Liver (tissue), 9 donors: Measurements from ENCODE around the gene SP3. TPM values are rescaled to one million over a fixed set of nuclear protein-coding genes. Genes with fewer than 3 reads are reported as not detected.

Experiments used
- DNase-seq: peaks from one replicate; pipeline ENCODE4 v3.0.0-alpha.2; 2017; ENCODE audit warnings: low spot score
- H3K27ac ChIP-seq, 2 donors: one replicate each; pipeline ENCODE4 v1.7.0; 2013; ENCODE audit warnings: inconsistent platforms in 2 of 2, low read length in 2 of 2, control low read depth in 1 of 2, low read depth in 1 of 2, mild to moderate bottlenecking in 1 of 2
- H3K27me3 ChIP-seq, 4 donors: one replicate each; pipeline versions ENCODE4 v1.6.1 to v1.7.0; 2013; ENCODE audit warnings: low read length in 3 of 4, inconsistent platforms in 1 of 4, mild to moderate bottlenecking in 1 of 4, moderate library complexity in 1 of 4; ENCODE audit not compliant: control insufficient read depth in 4 of 4, insufficient read depth in 4 of 4
- H3K36me3 ChIP-seq, 4 donors: one replicate each; pipeline versions ENCODE4 v1.6.1 to v1.7.0; 2013; ENCODE audit warnings: low read length in 3 of 4, mild to moderate bottlenecking in 3 of 4, low read depth in 1 of 4, moderate library complexity in 1 of 4; ENCODE audit not compliant: control insufficient read depth in 4 of 4, insufficient read depth in 3 of 4
- H3K4me1 ChIP-seq, 4 donors: one replicate each; pipeline versions ENCODE4 v1.6.1 to v1.7.0; 2013; ENCODE audit warnings: low read length in 3 of 4, mild to moderate bottlenecking in 3 of 4, moderate library complexity in 1 of 4; ENCODE audit not compliant: control insufficient read depth in 4 of 4, insufficient read depth in 4 of 4
- H3K4me3 ChIP-seq, 3 donors: one replicate each; pipeline versions ENCODE4 v1.6.1 to v1.7.0; 2013; ENCODE audit warnings: low read length in 3 of 3, control low read depth in 1 of 3, low read depth in 1 of 3, mild to moderate bottlenecking in 1 of 3
- H3K9ac ChIP-seq, 2 donors: one replicate each; pipeline ENCODE4 v1.7.0; 2013; ENCODE audit warnings: low read length in 2 of 2, mild to moderate bottlenecking in 2 of 2, moderate library complexity in 2 of 2, control low read depth in 1 of 2, low read depth in 1 of 2
- H3K9me3 ChIP-seq, 4 donors: one replicate each; pipeline versions ENCODE4 v1.6.1 to v1.7.0; 2013; ENCODE audit warnings: low read length in 3 of 4; ENCODE audit not compliant: control insufficient read depth in 4 of 4
- EGR1 ChIP-seq, 2 donors: IDR thresholded peaks; 2 replicates each; pipeline ENCODE4 v1.6.1; 2016 to 2018; ENCODE audit warnings: antibody characterized with exemption in 2 of 2, low read depth in 2 of 2
- FOXA1 ChIP-seq: IDR thresholded peaks from 2 replicates; pipeline ENCODE4 v1.6.1; 2016; ENCODE audit warnings: antibody characterized with exemption
- FOXA2 ChIP-seq: IDR thresholded peaks from 2 replicates; pipeline ENCODE4 v1.6.1; 2016; ENCODE audit warnings: antibody characterized with exemption
- GABPA ChIP-seq, 2 donors: IDR thresholded peaks in 1 of 2; conservative IDR thresholded peaks in 1 of 2; 2 replicates each; pipeline ENCODE4 v1.6.1; 2016; ENCODE audit warnings: antibody characterized with exemption in 2 of 2, mild to moderate bottlenecking in 1 of 2, moderate library complexity in 1 of 2
- HNF4A ChIP-seq, 2 donors: conservative IDR thresholded peaks; 2 replicates each; pipeline ENCODE4 v1.6.1; 2016; ENCODE audit warnings: antibody characterized with exemption in 2 of 2, mild to moderate bottlenecking in 2 of 2
- HNF4G ChIP-seq: IDR thresholded peaks from 2 replicates; pipeline ENCODE4 v1.6.1; 2016; ENCODE audit warnings: antibody characterized with exemption
- JUND ChIP-seq, 2 donors: IDR thresholded peaks; 2 replicates each; pipeline ENCODE4 v1.6.1; 2016; ENCODE audit warnings: antibody characterized with exemption in 2 of 2
- RAD21 ChIP-seq, 2 donors: IDR thresholded peaks; 2 replicates each; pipeline ENCODE4 v1.6.1; 2016; ENCODE audit warnings: antibody characterized with exemption in 2 of 2, mild to moderate bottlenecking in 2 of 2
- RXRA ChIP-seq, 2 donors: IDR thresholded peaks; 2 replicates each; pipeline ENCODE4 v1.6.1; 2017 to 2018; ENCODE audit warnings: antibody characterized with exemption in 2 of 2, mild to moderate bottlenecking in 1 of 2
- SP1 ChIP-seq: IDR thresholded peaks from 2 replicates; pipeline ENCODE4 v1.6.1; 2018; ENCODE audit warnings: antibody characterized with exemption, mild to moderate bottlenecking
- TAF1 ChIP-seq: conservative IDR thresholded peaks from 2 replicates; pipeline ENCODE4 v1.6.1; 2016; ENCODE audit warnings: antibody characterized with exemption, mild to moderate bottlenecking
- YY1 ChIP-seq: IDR thresholded peaks from 2 replicates; pipeline ENCODE4 v1.6.1; 2016; ENCODE audit warnings: antibody characterized with exemption, mild to moderate bottlenecking
- WGBS: extraction: QIAGEN DNeasy Blood & Tissue Kit; methylation state at CpG from one replicate; pipeline ENCODE4 v1.1.7; 2013; 5-methylcytosine and 5-hydroxymethylcytosine counted together
- polyA plus RNA-seq, 2 donors: library from polyadenylated mRNA; stranded (reverse) in 1 of 2; unstranded in 1 of 2; fragments of 200-250 nt in 1 of 2; fragments of >200 nt in 1 of 2; fragmentation: Nextera tagmentation in 1 of 2; extraction: Ambion mirVana in 1 of 2; gene quantifications; one replicate each; pipeline versions ENCODE4 v1.2.1 to v1.2.3, GENCODE V29; 2013 to 2015
- total RNA-seq, 2 donors: library from RNA; depleted of rRNA; stranded (reverse); fragments of >200 nt; gene quantifications; one replicate each; pipeline ENCODE4 v1.2.3, GENCODE V29; 2014
- TF ChIP-seq, protein P1 (sequence below): IDR thresholded peaks from 2 replicates; pipeline ENCODE4 v1.6.1; 2016; ENCODE audit warnings: antibody characterized with exemption
- TF ChIP-seq, protein P2 (sequence below): IDR thresholded peaks from 2 replicates; pipeline ENCODE4 v1.6.1; 2016; ENCODE audit warnings: antibody characterized with exemption
- TF ChIP-seq, protein P3 (sequence below): fragments of 150-350 bp; IDR thresholded peaks from 2 replicates; pipeline ENCODE4 v1.5.1; 2017; ENCODE audit warnings: improper control_type of control experiment, low read depth, low read length; ENCODE audit not compliant: missing input control
- TF ChIP-seq, protein P4 (sequence below): IDR thresholded peaks from 2 replicates; pipeline ENCODE4 v1.6.1; 2016; ENCODE audit warnings: antibody characterized with exemption, mild to moderate bottlenecking
- TF ChIP-seq, protein P5 (sequence below): IDR thresholded peaks from 2 replicates; pipeline ENCODE4 v1.6.1; 2016; ENCODE audit warnings: antibody characterized with exemption
- donor health status: healthy.
- donor health status: healthy.
- donor health status: healthy.
- donor health status: healthy.
- donor health status: healthy.

Gene SP3
- total and polyA plus RNA-seq, 4 donors: 10.0 to 83.7 (median 33.2) TPM

DNA sequence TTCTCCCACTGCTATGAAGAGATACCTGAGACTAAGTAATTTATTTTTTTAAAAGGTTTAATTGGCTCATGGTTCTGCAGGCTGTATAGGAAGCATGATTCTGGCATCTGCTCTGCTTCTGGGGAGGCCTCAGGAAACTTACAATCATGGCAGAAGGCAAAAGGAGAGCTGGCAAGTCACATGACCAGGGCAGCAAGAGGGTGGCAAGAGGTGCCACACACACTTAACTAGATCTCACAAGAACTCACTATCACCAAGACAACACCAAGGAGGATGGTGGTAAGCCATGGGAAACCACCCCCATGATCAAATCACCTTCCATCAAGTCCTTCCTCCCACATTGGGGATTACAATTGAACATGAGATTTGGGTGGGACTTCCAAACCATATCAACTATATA lies 38.3 kb downstream of the SP3 start:
- no peaks in the 10 kb centered on the region for H3K4me1 ChIP-seq
- H3K36me3 ChIP-seq: peaks cover 0 to 1% (median 0%) of the 10 kb centered on the region in 4 donors
- TF ChIP-seq, protein P1, sequence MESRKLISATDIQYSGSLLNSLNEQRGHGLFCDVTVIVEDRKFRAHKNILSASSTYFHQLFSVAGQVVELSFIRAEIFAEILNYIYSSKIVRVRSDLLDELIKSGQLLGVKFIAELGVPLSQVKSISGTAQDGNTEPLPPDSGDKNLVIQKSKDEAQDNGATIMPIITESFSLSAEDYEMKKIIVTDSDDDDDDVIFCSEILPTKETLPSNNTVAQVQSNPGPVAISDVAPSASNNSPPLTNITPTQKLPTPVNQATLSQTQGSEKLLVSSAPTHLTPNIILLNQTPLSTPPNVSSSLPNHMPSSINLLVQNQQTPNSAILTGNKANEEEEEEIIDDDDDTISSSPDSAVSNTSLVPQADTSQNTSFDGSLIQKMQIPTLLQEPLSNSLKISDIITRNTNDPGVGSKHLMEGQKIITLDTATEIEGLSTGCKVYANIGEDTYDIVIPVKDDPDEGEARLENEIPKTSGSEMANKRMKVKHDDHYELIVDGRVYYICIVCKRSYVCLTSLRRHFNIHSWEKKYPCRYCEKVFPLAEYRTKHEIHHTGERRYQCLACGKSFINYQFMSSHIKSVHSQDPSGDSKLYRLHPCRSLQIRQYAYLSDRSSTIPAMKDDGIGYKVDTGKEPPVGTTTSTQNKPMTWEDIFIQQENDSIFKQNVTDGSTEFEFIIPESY: no peak
- TF ChIP-seq TAF1 (no peak), HNF4A (conservative IDR thresholded peaks at IDR 0.05) (no peak), RAD21 (IDR thresholded peaks at IDR 0.05) (no peak), HNF4G (no peak), JUND (IDR thresholded peaks at IDR 0.05) (no peak), RXRA (IDR thresholded peaks at IDR 0.05) (no peak), FOXA1 (no peak), EGR1 (IDR thresholded peaks at IDR 0.05; ENCODE audit: low read depth in 2 of 2) (no peak), GABPA (IDR thresholded peaks at IDR 0.05 in 1 of 2, conservative IDR thresholded peaks at IDR 0.05 in 1 of 2) (no peak), YY1 (no peak)
- TF ChIP-seq, protein P2, sequence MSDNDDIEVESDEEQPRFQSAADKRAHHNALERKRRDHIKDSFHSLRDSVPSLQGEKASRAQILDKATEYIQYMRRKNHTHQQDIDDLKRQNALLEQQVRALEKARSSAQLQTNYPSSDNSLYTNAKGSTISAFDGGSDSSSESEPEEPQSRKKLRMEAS: no peak
- TF ChIP-seq, protein P3, sequence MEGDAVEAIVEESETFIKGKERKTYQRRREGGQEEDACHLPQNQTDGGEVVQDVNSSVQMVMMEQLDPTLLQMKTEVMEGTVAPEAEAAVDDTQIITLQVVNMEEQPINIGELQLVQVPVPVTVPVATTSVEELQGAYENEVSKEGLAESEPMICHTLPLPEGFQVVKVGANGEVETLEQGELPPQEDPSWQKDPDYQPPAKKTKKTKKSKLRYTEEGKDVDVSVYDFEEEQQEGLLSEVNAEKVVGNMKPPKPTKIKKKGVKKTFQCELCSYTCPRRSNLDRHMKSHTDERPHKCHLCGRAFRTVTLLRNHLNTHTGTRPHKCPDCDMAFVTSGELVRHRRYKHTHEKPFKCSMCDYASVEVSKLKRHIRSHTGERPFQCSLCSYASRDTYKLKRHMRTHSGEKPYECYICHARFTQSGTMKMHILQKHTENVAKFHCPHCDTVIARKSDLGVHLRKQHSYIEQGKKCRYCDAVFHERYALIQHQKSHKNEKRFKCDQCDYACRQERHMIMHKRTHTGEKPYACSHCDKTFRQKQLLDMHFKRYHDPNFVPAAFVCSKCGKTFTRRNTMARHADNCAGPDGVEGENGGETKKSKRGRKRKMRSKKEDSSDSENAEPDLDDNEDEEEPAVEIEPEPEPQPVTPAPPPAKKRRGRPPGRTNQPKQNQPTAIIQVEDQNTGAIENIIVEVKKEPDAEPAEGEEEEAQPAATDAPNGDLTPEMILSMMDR: no peak
- TF ChIP-seq, protein P4, sequence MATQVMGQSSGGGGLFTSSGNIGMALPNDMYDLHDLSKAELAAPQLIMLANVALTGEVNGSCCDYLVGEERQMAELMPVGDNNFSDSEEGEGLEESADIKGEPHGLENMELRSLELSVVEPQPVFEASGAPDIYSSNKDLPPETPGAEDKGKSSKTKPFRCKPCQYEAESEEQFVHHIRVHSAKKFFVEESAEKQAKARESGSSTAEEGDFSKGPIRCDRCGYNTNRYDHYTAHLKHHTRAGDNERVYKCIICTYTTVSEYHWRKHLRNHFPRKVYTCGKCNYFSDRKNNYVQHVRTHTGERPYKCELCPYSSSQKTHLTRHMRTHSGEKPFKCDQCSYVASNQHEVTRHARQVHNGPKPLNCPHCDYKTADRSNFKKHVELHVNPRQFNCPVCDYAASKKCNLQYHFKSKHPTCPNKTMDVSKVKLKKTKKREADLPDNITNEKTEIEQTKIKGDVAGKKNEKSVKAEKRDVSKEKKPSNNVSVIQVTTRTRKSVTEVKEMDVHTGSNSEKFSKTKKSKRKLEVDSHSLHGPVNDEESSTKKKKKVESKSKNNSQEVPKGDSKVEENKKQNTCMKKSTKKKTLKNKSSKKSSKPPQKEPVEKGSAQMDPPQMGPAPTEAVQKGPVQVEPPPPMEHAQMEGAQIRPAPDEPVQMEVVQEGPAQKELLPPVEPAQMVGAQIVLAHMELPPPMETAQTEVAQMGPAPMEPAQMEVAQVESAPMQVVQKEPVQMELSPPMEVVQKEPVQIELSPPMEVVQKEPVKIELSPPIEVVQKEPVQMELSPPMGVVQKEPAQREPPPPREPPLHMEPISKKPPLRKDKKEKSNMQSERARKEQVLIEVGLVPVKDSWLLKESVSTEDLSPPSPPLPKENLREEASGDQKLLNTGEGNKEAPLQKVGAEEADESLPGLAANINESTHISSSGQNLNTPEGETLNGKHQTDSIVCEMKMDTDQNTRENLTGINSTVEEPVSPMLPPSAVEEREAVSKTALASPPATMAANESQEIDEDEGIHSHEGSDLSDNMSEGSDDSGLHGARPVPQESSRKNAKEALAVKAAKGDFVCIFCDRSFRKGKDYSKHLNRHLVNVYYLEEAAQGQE: no peak
- TF ChIP-seq, protein P5, sequence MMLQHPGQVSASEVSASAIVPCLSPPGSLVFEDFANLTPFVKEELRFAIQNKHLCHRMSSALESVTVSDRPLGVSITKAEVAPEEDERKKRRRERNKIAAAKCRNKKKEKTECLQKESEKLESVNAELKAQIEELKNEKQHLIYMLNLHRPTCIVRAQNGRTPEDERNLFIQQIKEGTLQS: no peak
- H3K4me3 ChIP-seq: no peak overlapping the region
- no peak overlapping the region for H3K9ac ChIP-seq
- no peak overlapping the region for H3K27ac ChIP-seq
- H3K27me3 ChIP-seq: no peaks in the 10 kb centered on the region
- DNase-seq: no peak
- no peaks in the 10 kb centered on the region for H3K9me3 ChIP-seq

DNA sequence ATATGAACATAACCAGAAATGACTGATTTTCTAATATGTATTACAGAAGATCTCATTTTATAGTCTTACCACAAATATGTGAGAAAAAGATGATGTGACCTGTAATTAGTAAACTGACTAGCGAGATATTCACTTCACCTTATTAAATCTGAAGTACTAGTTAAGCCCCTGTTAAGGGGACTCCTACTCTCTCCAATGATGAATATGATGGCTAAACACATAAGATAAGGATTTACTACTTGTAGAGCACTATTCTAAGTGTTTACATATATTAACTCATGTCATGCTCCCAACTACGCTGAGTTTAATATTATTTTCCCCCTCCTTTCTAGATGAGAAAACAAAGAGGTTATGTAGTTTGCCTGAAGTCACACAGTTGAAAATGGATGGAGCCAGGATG lies 40.9 kb downstream of the SP3 start:
- Histone ChIP-seq H3K36me3 (peaks cover 0 to 1% (median 0%) of the 10 kb centered on the region in 4 donors), H3K4me1 (no peaks in the 10 kb centered on the region), H3K27ac (no peak overlapping the region), H3K9me3 (no peaks in the 10 kb centered on the region), H3K4me3 (no peak overlapping the region), H3K27me3 (no peaks in the 10 kb centered on the region), H3K9ac (no peak overlapping the region)
- WGBS: 91% methylated on average over 2 of the region's 2 CpGs
- no peak for DNase-seq
- TF ChIP-seq, protein P2: no peak
- TF ChIP-seq, protein P5: no peak
- TF ChIP-seq RXRA (IDR thresholded peaks at IDR 0.05): no peak
- TF ChIP-seq, protein P1: no peak
- TF ChIP-seq, protein P4: no peak
- TF ChIP-seq RAD21 (IDR thresholded peaks at IDR 0.05): no peak
- no peak for TF ChIP-seq TAF1
- no peak for TF ChIP-seq HNF4G
- TF ChIP-seq YY1: no peak
- TF ChIP-seq FOXA2: no peak
- TF ChIP-seq JUND (IDR thresholded peaks at IDR 0.05): no peak
- TF ChIP-seq SP1: no peak
- no peak for TF ChIP-seq EGR1 (IDR thresholded peaks at IDR 0.05; ENCODE audit: low read depth in 2 of 2)
- TF ChIP-seq HNF4A (conservative IDR thresholded peaks at IDR 0.05): no peak
- TF ChIP-seq FOXA1: no peak
